ENCODE data around the gene MYO5C.

MYO5C gene

GRCh38 chr15:52228921-52229320 is 66.7 kb downstream of the MYO5C start:
- no peak for DNase-seq (ENCODE audit: low read depth)
- TF ChIP-seq CTCF (IDR thresholded peaks at IDR 0.05; ENCODE audit: low read depth, low read length) (no peak), MAX (IDR thresholded peaks at IDR 0.05; ENCODE audit: low read depth, low read length) (no peak), POLR2A (IDR thresholded peaks at IDR 0.05; ENCODE audit: extremely low read depth, insufficient read length) (no peak)
- H3K4me3 ChIP-seq (ENCODE audit: low read depth, low read length), result no peak overlapping the region

- peak; percentile 91 for DNase-seq (ENCODE audit: low read depth)
- TF ChIP-seq MAX (IDR thresholded peaks at IDR 0.05; ENCODE audit: low read depth, low read length) (peak; percentile 53; the same call in 1 of the 2 replicates), POLR2A (IDR thresholded peaks at IDR 0.05; ENCODE audit: extremely low read depth, insufficient read length) (no peak), MYC (IDR thresholded peaks at IDR 0.05; ENCODE audit: low read depth, low read length) (peak; percentile 49; the same call in 1 of the 2 replicates), CTCF (IDR thresholded peaks at IDR 0.05; ENCODE audit: low read depth, low read length) (peak; percentile 87)
- H3K4me3 ChIP-seq (ENCODE audit: low read depth, low read length), result no peak overlapping the region
These were observed 68.1 kb downstream of the MYO5C start for GRCh38 chr15:52227456-52227855.

GRCh38 chr15:52225230-52225629 is 70.4 kb downstream of the MYO5C start:
- H3K4me3 ChIP-seq (ENCODE audit: low read depth, low read length), result no peak overlapping the region
- no peak for DNase-seq (ENCODE audit: low read depth)
- TF ChIP-seq CTCF (IDR thresholded peaks at IDR 0.05; ENCODE audit: low read depth, low read length), result no peak
- TF ChIP-seq MYC (IDR thresholded peaks at IDR 0.05; ENCODE audit: low read depth, low read length), result no peak
- TF ChIP-seq MAX (IDR thresholded peaks at IDR 0.05; ENCODE audit: low read depth, low read length), result no peak
- no peak for TF ChIP-seq POLR2A (IDR thresholded peaks at IDR 0.05; ENCODE audit: extremely low read depth, insufficient read length)

GRCh38 chr15:52224211-52224610 is 71.4 kb downstream of the MYO5C start:
- DNase-seq (ENCODE audit: low read depth), result peak; percentile 24
- no peak overlapping the region for H3K4me3 ChIP-seq (ENCODE audit: low read depth, low read length)
- TF ChIP-seq MAX (IDR thresholded peaks at IDR 0.05; ENCODE audit: low read depth, low read length), result no peak
- no peak for TF ChIP-seq CTCF (IDR thresholded peaks at IDR 0.05; ENCODE audit: low read depth, low read length)

- DNase-seq (ENCODE audit: low read depth), result no peak
- no peak overlapping the region for H3K4me3 ChIP-seq (ENCODE audit: low read depth, low read length)
- TF ChIP-seq POLR2A (IDR thresholded peaks at IDR 0.05; ENCODE audit: extremely low read depth, insufficient read length) (no peak), CTCF (IDR thresholded peaks at IDR 0.05; ENCODE audit: low read depth, low read length) (no peak), MYC (IDR thresholded peaks at IDR 0.05; ENCODE audit: low read depth, low read length) (no peak), MAX (IDR thresholded peaks at IDR 0.05; ENCODE audit: low read depth, low read length) (no peak)
These were observed 73.9 kb downstream of the MYO5C start for GRCh38 chr15:52221730-52222129.

Measured in NB4 (cell line).